ENCODE data around the gene CD3G. TPM values are rescaled to one million over a fixed set of nuclear protein-coding genes. Genes with fewer than 3 reads are reported as not detected.
"Not testable (repeated sequence)": the region's sequence is repeated elsewhere in the genome, so short reads cannot be mapped to it uniquely, and the experiment has no call there.

Gene CD3G
- 0.36 and 1.8 TPM in 2 replicates for polyA plus RNA-seq (2014; cell fraction: cytosol; rRNA removed)
- not detected in 2 replicates for polyA plus RNA-seq (2014; cell fraction: nucleus; rRNA removed)

DNA sequence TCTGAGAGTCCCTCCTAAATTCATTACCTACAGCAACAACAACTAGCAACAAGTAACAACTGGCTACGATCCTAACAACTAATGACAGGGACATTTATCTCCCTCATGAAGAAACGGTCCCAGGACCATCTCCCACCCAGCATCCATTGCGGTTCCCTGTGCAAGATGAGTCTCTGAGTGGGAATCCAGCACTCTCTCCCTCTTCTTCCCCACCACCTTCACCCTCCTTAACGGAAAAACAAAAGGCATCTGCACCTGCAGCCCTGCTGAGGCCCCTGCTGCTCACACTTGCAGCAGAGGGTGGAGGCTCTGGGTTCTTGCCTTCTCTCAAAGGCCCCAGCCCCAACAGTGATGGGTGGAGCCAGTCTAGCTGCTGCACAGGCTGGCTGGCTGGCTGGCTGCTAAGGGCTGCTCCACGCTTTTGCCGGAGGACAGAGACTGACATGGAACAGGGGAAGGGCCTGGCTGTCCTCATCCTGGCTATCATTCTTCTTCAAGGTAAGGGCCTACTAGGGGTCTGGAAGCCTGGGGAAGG, at the start of gene CD3G:
TSS of gene CD3G (plus strand) at position 364 of the 535 bp plus-strand sequence. CDS start at position 444, 80 bp downstream.
- DNase-seq (ENCODE audit: low spot score) = no peak

DNA sequence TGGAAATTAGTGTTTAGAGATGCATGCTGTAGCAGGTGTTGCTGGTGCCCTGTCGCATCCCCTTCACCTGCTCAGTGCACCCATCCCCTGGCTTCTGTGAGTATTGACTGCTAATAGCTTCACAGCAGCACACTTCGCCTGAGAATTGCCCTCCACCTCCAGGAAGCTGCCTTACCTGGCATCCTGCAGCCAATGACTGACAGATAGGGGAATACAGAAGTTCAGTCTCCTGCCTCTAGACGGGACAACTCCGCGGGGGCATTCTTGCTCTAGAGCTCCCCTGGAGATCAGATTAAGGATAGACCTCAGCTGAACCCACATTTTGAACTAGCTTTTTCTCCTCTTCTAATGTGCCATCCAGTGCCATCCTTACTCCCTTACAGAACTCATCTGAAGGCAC, 48.9 kb upstream of the CD3G start:
- DNase-seq (ENCODE audit: low spot score) = no peak

DNA sequence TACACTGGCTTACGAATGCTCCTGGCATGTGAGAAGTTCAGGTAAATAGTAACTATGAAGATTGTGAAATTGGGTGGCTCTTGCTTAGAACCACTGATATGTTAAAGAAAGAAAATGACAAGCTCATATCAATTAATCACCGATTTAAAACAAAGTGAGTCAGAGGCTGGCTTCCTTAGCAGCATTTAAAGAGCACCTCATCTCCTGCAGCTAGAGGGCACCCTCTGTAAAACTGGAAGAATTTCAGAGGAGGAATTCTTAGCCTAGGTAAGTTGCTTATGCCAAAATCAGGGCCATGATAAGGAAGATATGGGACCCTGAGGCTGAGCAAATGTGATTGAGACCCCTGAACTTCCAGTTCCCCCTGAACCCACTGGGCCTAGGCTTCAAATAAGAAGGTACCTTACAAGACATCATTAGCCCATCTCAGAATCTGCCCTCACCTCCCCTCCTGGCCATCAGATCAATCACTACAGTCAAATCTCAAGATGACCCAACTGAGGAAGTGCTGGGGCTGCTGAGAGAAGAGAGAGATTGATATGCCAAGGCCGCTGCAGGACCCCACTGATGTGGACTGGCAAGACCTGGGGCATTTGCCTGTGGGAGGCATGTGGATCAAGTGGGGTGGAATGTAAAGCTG, 48.2 kb upstream of the CD3G start:
- DNase-seq (ENCODE audit: low spot score) = no peak

DNA sequence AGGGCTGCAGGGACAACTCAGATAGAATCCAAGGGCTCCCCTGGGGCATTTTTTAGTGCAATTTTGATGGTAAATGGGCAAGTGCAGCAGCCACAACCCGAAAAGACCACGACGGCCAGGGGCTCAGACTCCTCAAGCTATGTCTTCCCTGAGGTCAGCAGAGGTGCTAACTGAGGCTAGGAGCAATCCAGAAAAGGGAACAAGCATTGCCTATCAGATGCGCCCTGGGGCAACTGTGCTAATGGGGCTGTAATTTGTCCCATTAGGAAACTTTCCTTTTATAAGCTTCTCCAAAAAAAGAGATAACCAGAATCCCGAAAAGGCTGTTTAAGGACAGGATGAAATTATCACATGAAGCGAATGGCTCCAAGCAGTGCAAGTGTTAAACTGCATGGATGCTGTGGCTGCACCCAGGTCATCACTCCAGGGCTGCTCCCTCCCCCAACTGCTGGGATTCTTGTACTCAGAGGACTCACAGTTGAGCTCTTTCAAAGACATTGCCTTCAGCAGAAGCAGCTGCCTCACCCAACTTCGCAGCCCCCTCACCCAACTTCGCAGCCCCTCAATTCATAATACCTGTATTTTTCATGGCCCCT, 42.4 kb upstream of the CD3G start:
- DNase-seq (ENCODE audit: low spot score) = no peak

DNA sequence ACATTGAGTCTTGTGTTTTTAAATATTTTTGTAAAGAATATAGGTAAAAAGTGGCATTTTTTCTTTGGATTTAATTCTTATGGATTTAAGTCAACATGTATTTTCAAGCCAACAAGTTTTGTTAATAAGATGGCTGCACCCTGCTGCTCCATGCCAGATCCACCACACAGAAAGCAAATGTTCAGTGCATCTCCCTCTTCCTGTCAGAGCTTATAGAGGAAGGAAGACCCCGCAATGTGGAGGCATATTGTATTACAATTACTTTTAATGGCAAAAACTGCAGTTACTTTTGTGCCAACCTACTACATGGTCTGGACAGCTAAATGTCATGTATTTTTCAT, 39.9 kb upstream of the CD3G start:
- no peak for DNase-seq (ENCODE audit: low spot score)

DNA sequence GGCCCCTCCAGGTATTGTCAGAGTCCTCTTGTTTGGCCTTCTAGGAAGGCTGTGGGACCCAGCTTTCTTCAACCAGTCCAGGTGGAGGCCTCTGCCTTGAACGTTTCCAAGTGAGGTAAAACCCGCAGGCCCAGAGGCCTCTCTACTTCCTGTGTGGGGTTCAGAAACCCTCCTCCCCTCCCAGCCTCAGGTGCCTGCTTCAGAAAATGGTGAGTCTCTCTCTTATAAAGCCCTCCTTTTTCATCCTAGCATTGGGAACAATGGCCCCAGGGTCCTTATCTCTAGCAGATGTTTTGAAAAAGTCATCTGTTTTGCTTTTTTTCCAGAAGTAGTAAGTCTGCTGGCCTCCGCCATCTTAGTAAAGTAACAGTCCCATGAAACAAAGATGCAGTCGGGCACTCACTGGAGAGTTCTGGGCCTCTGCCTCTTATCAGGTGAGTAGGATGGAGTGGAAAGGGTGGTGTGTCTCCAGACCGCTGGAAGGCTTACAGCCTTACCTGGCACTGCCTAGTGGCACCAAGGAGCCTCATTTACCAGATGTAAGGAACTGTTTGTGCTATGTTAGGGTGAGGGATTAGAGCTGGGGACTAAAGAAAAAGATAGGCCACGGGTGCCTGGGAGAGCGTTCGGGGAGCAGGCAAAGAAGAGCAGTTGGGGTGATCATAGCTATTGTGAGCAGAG, 39.4 kb upstream of the CD3G start, which contains the start of gene CD3E:
TSS of gene CD3E (plus strand) at position 163 of the 681 bp plus-strand sequence. CDS start at position 386, 223 bp downstream.
- DNase-seq (ENCODE audit: low spot score) = no peak

DNA sequence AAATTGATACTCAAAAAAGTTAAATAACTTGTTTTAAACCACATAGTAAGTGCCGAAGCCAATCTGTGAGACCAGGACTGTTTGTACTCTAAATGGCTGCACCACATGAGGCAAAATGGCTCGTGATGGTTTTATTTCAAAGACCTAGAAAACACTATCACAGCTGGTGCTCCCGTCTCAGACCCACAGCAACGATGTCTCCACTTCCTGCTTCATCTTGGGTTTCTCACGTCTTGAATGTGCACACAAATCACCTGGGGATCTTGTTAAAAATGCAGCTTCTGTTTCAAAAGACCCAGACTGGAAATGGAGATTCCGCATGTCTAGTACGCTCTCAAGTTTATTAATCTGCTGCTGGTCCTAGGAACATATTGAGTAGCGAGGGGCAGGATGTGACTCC, 38.4 kb upstream of the CD3G start:
- DNase-seq (ENCODE audit: low spot score) = no peak

DNA sequence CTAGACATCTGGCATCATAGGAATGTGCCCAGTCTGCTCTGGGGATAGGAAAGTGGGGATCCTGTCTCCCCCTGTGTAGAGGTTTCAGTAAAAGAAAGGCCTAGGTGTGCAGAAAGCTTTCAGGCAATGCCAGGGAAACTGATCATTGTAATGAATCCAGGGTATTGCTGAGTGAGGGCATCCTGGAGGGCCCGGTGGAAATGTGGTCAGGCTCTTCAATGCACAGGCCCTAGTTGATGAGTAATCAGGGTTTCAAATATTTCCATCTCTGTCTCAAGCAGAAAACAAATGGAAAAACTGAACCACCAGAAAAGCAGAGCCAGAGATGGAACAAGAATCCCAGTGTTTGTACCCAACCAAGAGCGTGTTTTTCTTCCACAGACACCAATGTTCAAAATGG, 37.6 kb upstream of the CD3G start:
- no peak for DNase-seq (ENCODE audit: low spot score)

DNA sequence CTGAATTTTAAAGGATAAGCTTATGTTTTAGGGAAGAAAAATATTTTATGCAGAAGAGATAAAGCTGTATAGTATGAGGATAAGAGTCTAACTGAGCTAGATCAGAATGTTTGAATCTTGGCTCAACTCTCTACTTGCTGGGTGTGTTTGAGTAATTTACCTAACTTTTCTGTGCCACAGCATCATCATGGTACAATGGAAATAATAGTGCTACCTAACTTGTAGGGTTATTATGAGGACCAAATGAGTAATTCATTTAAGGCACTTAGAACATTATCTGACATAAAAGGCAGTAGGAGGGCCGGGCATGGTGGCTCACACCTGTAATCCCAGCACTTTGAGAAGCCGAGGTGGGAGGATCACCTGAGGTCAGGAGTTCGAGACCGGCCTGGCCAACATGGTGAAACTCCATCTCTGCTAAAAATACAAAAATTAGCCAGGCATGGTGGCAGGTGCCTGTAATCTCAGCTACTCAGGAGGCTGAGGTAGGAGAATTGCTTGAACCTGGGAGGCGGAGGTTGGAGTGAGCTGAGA, 35.1 kb upstream of the CD3G start:
- not testable (repeated sequence) for DNase-seq (ENCODE audit: low spot score)

DNA sequence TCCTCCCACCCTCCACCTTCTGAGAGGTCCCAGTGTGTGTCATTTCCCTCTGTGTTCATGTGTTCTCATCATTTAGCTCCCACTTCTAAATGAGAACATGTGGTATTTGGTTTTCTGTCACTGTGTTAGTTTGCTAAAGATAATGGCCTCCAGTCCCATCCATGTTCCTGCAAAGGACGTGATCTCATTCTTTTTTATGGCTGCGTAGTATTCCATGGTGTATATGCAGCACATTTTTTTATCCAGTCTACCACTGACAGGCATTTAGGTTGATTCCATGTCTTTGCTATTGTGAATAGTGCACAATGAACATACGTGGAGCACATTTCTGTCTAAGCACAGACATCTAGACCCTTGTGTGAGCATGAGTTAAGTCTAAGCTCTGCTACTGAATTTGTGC, 33.9 kb upstream of the CD3G start:
- DNase-seq (ENCODE audit: low spot score) = no peak

DNA sequence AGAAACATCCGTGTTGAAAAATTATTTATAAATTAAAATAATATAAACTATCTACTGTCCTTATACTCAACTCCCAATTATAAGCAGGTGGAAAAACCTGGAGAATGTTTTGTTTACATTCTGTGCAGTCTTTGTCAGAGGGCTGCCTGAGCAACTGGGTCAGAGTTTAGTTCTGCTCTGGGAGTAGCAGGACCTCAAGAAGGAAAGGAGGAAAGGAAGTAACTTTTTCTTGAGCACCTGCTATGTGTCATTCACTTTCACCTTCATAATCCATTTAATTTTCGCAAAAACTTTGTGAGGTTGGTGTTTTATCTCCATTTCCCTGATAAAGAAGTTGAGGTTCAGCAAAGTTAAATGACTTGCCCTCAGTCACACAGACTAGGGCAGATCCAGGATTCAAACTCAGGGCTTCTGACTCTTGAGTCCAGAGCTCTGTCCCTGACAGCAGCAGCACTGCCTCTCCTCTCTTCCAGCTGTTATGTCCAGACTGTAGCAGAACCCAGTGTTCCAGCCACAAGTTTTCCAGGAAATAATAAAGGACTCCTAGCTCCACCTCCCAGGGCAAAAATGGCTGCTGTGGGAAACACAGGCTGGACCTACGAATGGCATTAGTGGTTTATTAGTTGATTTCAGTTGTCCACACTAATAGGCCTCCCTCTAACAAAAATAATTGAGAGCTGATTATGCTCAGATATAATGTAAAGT, 33.2 kb upstream of the CD3G start:
- DNase-seq (ENCODE audit: low spot score) = no peak

DNA sequence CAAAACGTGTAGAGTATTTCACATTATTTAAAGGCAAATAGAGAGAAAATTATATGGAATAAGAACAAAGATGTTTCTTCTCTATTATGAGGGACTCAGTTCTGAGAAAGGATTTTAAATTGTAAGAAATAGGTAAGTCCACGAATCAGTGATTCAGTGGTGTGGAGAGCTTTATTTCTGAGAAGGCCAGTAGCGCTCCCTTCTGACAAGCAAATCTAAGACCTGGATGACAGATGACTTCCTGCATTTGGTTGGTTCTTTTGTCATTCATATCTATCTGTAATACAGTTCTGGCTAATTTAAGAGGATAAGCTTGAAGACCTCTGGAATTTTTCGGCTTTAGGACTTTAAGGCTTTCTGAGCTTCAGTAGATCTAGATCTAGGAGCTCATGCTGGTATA, 32.6 kb upstream of the CD3G start:
- no peak for DNase-seq (ENCODE audit: low spot score)

DNA sequence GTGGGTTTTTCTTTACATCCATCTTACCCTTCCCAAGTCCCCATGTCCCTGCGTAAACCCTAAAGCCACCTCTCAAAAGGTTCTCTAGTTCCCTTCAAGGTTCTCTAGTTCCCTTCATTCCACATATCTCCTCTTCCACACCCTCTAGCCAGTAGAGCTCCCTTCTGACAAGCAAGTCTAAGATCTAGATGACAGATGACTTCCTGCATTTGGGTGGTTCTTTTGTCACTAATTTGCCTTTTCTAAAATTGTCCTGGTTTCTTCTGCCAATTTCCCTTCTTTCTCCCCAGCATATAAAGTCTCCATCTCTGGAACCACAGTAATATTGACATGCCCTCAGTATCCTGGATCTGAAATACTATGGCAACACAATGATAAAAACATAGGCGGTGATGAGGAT, 31.8 kb upstream of the CD3G start:
- DNase-seq (ENCODE audit: low spot score) = no peak

DNA sequence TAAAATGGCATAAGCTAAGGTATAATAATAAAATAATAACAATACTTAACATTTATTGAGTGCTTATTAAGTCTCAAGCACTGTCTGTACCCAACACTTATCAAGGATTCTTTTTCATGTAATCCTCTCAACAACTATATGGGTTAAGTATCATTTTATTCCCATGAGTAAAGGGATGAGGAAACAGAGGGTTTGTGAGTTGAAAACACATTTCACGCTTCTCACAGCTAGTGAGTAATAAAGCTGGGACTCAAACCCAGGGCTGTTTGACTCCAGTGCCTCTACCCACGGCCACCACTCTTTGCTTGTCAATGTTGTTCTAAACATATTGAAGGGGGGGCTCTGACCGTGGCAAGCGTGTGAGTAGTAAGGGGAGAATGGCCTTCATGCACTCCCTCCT, 30.9 kb upstream of the CD3G start:
- DNase-seq (ENCODE audit: low spot score) = no peak

DNA sequence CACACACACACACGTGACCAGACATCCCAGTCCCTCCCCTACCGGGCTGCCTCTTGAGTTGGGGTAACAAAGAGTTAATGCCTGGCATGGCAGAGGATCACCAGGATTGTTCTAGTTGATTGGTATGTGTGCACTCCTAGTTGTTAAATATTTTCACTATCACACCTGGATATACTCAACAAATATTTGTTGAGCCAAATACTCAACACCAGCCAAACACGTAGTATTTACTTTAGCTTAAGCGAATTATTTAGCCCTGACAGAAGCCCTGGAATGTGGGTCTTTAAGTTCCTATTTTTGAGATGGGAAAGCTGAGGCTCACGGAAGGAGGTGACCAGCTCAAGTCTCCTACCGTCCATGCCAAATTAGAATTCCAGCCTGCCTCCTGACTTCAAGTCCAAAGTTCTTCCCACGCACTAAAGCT, 29.1 kb upstream of the CD3G start:
- DNase-seq (ENCODE audit: low spot score) = no peak

DNA sequence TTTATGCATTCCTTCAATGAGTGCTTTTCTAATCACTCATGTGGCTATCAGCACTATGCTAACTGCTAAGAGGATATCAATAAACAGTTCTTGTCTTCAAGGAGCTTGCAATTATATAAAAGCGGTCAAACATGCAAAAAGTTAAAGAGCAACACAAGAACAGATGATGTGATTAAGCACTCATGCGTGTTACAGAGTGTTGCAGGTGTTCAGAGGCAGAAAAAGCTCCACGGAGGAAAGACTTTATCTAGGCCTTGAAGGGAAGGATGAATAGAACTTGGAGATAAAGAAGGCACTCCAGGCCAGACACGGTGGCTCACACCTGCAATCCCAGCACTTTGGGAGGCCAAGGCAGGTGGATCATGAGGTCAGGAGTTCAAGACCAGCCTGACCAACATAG, 26.0 kb upstream of the CD3G start:
- DNase-seq (ENCODE audit: low spot score) = no peak

DNA sequence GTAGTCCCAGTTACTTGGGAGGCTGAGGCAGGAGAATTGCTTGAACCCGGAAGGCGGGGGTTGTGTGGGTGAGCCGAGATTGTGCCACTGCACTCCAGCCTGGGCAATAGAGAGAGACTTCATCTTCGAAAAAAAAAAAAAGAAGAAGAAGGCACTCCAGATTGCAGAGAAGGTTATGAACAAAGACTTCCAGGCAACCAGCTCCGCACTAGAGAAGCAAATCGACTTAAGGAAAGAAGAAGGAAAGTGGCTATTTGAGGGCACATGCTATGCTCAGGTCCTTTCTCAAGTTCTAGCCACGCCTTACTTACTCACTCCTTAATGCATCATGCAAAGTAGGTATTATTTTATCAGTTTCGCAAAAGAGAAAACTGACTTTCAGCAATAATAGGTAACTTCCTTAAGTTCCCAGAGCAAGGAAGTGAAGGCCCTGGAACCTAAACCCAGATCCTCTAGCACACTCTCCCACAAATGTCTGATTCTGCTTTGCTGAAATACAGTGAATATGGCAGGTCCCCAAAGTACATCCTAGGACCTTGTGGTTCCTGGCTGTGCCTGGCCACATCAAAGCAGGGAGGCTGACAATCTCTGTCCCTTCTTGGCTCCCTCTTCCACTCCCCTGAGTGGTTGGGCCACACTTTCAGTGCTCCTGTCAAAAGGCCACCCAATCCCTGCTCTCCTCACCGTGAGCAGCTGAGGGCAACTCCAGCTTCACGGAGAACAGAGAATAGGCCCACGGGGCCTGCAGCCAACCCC, 25.4 kb upstream of the CD3G start:
- no peak for DNase-seq (ENCODE audit: low spot score)

DNA sequence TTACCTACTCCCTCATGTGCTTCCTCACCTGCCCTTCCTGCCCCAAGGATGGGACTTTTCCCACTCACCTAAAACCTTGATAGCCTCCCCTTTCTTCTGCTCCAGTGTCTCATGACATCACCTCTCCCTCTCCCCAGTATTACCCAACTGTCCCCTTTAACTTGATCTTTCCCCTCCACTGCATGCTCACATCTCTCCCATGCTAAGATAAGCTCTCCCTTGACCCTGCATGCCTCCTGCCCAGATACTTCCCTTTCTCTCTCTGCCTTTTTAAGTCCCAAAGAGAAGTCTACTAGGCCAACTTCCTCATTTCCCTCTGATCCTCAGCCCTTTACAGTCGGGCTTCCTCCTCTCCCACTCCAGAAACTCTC, 24.8 kb upstream of the CD3G start:
- DNase-seq (ENCODE audit: low spot score) = no peak

DNA sequence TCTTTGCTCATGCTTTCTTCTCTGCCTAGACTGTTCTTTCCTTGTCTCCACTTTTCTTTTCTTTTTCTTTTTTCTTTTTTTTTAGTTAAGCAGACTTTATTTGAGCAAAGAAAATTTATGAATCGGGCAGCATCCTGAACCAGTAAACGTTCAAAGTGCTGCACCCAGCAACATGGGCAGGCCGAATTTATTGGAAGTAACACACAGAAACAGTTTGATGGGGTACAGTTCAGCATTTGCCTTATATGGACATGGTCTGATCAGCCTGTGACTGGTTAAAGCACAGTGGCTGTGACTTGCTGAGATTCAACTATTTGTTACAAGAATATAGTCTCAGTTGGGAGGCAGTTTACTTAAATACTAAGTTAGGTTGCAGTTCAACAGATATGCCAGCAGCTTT, 23.6 kb upstream of the CD3G start:
- DNase-seq (ENCODE audit: low spot score) = no peak

DNA sequence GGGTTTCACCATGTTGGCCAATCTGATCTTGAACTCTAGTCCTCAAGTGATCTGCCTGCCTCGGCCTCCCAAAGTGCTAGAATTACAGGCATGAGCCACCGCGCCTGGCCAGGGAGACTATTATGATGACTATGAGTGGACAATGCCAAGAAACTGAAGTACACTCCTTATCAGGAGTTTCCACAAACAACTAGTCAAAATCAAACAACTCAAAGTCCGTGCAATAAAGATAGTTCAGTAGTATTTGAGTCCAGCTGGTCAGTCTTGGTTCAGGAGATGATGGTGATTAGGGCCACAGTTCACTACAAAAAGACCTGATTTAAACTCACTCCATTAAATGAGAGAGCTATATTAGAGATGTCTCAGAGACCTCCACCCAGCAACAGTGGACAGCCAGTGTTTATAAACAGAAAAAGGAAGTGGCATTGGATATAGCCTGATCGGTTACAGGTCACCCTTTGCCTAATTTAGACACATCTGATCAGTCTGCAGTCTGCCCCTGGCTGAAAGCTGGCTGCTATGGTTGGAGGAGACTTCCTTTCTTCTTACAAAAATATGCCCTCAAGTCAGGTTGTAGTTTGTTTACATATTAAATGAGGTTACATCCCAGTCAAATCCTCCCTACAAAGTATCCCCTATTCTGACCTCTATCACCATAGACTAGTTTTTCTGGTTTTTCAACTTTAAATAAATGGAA, 22.6 kb upstream of the CD3G start:
- DNase-seq (ENCODE audit: low spot score) = no peak

DNA sequence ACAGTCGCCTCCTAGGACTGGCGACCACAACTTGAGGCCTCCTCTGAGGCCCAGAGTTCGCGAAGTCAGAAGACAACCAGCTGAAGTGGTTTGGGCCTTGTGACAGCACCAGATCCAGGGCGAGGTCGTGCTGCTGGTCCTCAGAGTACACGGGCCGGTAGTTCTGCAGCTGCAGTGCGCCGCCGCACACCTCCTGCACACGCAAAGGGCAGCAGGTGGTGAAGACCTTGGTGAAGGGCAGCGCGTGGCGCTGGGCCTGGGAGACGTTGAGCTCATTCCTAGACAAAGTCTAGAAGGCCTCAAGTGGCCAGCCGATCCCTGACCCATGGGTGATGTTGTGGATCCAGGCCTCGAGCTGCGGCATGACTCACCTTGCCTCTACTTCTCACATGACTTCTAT, 21.4 kb upstream of the CD3G start:
- DNase-seq (ENCODE audit: low spot score) = no peak

Data from SK-N-DZ (cell line).